Smooth muscle cell (in vitro differentiated cells): ENCODE data around the gene TLE1. TPM values are rescaled to one million over a fixed set of nuclear protein-coding genes. Genes with fewer than 3 reads are reported as not detected.
A peak's percentile ranks its signal among the peaks of the same experiment; 100 is the strongest.

Experiments used
- DNase-seq: peaks from one replicate; lab custom pipeline; 2025; ENCODE audit not compliant: unreplicated experiment; lab: John Stamatoyannopoulos, UW
- H2AFZ ChIP-seq: fragments of 200-600 bp; sonication (generic); 2 replicates; pipeline ENCODE4 v1.6.0; 2016; ENCODE audit warnings: antibody characterized with exemption, low read depth, mild to moderate bottlenecking
- H3F3A ChIP-seq: fragments of 200-600 bp; sonication (generic); 2 replicates; pipeline ENCODE4 v1.6.0; 2017; ENCODE audit warnings: antibody characterized with exemption, low read depth
- H3K27ac ChIP-seq: fragments of 200-600 bp; sonication (generic); 2 replicates; pipeline ENCODE4 v1.5.1; 2016; ENCODE audit warnings: low read depth, mild to moderate bottlenecking
- H3K27me3 ChIP-seq: fragments of 200-600 bp; sonication (generic); 2 replicates; pipeline ENCODE4 v1.6.1; 2016; ENCODE audit warnings: low read depth, mild to moderate bottlenecking
- H3K36me3 ChIP-seq: fragments of 200-600 bp; sonication (generic); 2 replicates; pipeline ENCODE4 v1.5.1; 2016; ENCODE audit warnings: low read depth
- H3K4me1 ChIP-seq: fragments of 200-600 bp; sonication (generic); 2 replicates; pipeline ENCODE4 v1.5.1; 2016; ENCODE audit warnings: low read depth
- H3K4me2 ChIP-seq: fragments of 200-600 bp; sonication (generic); 2 replicates; pipeline ENCODE4 v1.6.0; 2016; ENCODE audit warnings: mild to moderate bottlenecking
- H3K4me3 ChIP-seq: fragments of 200-600 bp; sonication (generic); 2 replicates; pipeline ENCODE4 v1.5.1; 2016; ENCODE audit warnings: mild to moderate bottlenecking
- H3K79me2 ChIP-seq: fragments of 200-600 bp; sonication (generic); 2 replicates; pipeline ENCODE4 v1.6.0; 2016; ENCODE audit warnings: low read depth, mild to moderate bottlenecking
- H3K9ac ChIP-seq: fragments of 200-600 bp; sonication (generic); 2 replicates; pipeline ENCODE4 v1.6.0; 2016; ENCODE audit warnings: low read depth
- H3K9me3 ChIP-seq: fragments of 200-600 bp; sonication (generic); replicated peaks from 2 replicates; pipeline ENCODE4 v1.5.1; 2016; ENCODE audit warnings: low read depth
- H4K20me1 ChIP-seq: fragments of 200-600 bp; sonication (generic); 2 replicates; pipeline ENCODE4 v1.6.0; 2016; ENCODE audit warnings: low read depth
- WGBS: methylation state at CpG from one replicate; pipeline ENCODE4 v1.1.7; 2016; ENCODE audit warnings: low lambda C conversion rate; 5-methylcytosine and 5-hydroxymethylcytosine counted together
- polyA plus RNA-seq: library from polyadenylated mRNA; unstranded; fragments of >200 nt; fragmentation: Nextera tagmentation; extraction: Ambion mirVana; gene quantifications from 2 replicates; pipeline ENCODE4 v1.2.1, GENCODE V29; 2016
- total RNA-seq: library from RNA; depleted of rRNA; stranded (reverse); fragments of >200 nt; gene quantifications from 2 replicates; pipeline ENCODE4 v1.2.3, GENCODE V29; 2014
- TF ChIP-seq, protein P1 (sequence below): fragments of 200-600 bp; sonication (generic); IDR thresholded peaks from 2 replicates; pipeline ENCODE4 v1.5.1; 2017; ENCODE audit warnings: borderline replicate concordance, mild to moderate bottlenecking, antibody characterized with exemption; ENCODE audit not compliant: insufficient read depth, poor library complexity, severe bottlenecking

The TLE1 gene
- total and polyA plus RNA-seq, 2 experiments from 2014 or later, result 32.5 to 35.2 TPM

DNA sequence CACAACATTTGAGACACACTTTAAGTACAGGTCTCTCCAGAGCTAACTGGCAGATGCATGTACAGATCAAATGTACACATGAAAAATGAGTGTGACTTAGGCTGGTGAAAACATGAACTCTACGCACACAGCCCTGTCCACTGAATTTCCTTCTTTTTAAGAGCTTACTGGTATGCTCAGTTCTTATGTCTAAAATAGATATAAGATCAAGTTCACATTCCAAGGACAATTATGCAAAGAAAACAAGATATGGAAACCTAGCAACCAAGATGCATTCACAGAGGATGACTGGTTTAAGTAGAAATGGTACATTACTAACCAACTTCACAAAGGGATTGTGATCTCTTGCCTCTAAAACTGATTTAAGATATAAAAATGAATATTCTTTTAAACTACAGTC lies 56.7 kb downstream of the TLE1 start:
- TF ChIP-seq, protein P1, sequence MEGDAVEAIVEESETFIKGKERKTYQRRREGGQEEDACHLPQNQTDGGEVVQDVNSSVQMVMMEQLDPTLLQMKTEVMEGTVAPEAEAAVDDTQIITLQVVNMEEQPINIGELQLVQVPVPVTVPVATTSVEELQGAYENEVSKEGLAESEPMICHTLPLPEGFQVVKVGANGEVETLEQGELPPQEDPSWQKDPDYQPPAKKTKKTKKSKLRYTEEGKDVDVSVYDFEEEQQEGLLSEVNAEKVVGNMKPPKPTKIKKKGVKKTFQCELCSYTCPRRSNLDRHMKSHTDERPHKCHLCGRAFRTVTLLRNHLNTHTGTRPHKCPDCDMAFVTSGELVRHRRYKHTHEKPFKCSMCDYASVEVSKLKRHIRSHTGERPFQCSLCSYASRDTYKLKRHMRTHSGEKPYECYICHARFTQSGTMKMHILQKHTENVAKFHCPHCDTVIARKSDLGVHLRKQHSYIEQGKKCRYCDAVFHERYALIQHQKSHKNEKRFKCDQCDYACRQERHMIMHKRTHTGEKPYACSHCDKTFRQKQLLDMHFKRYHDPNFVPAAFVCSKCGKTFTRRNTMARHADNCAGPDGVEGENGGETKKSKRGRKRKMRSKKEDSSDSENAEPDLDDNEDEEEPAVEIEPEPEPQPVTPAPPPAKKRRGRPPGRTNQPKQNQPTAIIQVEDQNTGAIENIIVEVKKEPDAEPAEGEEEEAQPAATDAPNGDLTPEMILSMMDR, result no peak
- WGBS, result 52% methylated on average over 1 of the region's 1 CpG
- no peak overlapping the region for H3K4me3 ChIP-seq
- no peaks in the 10 kb centered on the region for H3K9me3 ChIP-seq
- H3K36me3 ChIP-seq, result no peaks in the 10 kb centered on the region
- H3F3A ChIP-seq, result no peaks in the 10 kb centered on the region
- DNase-seq, result no peak
- peaks cover 14% of the 10 kb centered on the region for H3K4me1 ChIP-seq
- H4K20me1 ChIP-seq, result no peaks in the 10 kb centered on the region
- no peak overlapping the region for H2AFZ ChIP-seq
- no peaks in the 10 kb centered on the region for H3K27me3 ChIP-seq
- peak overlapping the region; percentile 96 for H3K27ac ChIP-seq
- H3K79me2 ChIP-seq, result no peaks in the 10 kb centered on the region
- peak overlapping the region; percentile 71 for H3K4me2 ChIP-seq
- H3K9ac ChIP-seq, result peak overlapping the region; percentile 81

DNA sequence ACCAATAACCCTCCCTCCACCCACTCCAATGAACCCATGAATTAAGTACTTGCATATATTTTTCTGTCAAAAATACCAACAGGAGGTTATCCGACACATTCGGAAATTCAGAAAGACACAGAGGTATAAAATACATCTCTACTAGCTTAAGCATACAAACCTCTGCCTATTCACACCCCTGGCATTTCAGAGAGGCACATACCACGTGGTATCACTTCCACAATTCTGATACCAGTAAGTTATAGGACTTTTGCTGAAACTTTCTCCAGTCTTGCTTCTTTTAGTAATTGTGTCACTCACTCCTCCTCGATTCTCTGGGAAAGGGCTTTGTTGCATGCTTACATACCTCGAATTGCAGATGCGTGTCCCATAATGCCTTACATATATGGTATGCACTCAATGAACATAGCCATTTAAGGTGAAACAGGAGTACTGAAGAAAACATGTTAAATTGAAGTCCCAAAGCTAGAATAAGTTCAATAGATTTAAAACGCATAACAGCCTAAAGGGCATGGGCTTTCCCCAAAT lies 58.1 kb downstream of the TLE1 start:
- 91% methylated on average over 7 of the region's 7 CpGs for WGBS
- H3K79me2 ChIP-seq, result no peaks in the 10 kb centered on the region
- H3K4me2 ChIP-seq, result no peak overlapping the region
- H3K36me3 ChIP-seq, result no peaks in the 10 kb centered on the region
- H3K27ac ChIP-seq, result no peak overlapping the region
- DNase-seq, result no peak
- no peak overlapping the region for H3K4me3 ChIP-seq
- H3K4me1 ChIP-seq, result peaks cover 16% of the 10 kb centered on the region
- H2AFZ ChIP-seq, result no peak overlapping the region
- H4K20me1 ChIP-seq, result no peaks in the 10 kb centered on the region
- no peaks in the 10 kb centered on the region for H3F3A ChIP-seq
- no peak overlapping the region for H3K9ac ChIP-seq
- TF ChIP-seq, protein P1, result no peak
- no peaks in the 10 kb centered on the region for H3K9me3 ChIP-seq
- H3K27me3 ChIP-seq, result no peaks in the 10 kb centered on the region

DNA sequence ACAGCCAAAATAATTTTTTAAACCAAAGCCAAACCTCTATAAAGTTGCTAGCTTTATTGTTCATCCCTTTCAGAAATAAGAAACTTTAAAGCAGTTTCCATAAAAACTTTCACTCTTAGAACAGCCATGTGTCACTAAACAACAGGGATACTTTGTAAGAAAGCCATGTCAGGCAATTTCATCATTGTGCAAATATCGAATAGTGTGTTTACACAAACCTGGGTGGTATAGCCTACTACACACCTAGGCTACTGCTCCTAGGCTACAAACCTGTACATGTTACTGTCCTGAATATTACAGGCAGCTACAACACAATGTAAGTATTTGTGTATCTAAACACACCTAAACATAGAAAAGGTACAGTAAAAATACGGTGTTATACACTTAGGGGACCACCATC lies 59.9 kb downstream of the TLE1 start:
- Histone ChIP-seq H2AFZ (no peak overlapping the region), H3F3A (no peaks in the 10 kb centered on the region), H3K27ac (no peak overlapping the region), H3K79me2 (no peaks in the 10 kb centered on the region), H3K9me3 (no peaks in the 10 kb centered on the region), H3K9ac (no peak overlapping the region), H3K4me3 (no peak overlapping the region), H3K4me2 (no peak overlapping the region), H4K20me1 (no peaks in the 10 kb centered on the region), H3K4me1 (peaks cover 16% of the 10 kb centered on the region), H3K27me3 (no peaks in the 10 kb centered on the region), H3K36me3 (no peaks in the 10 kb centered on the region)
- WGBS, result 97% methylated on average over 2 of the region's 2 CpGs
- DNase-seq, result no peak
- TF ChIP-seq, protein P1, result no peak

DNA sequence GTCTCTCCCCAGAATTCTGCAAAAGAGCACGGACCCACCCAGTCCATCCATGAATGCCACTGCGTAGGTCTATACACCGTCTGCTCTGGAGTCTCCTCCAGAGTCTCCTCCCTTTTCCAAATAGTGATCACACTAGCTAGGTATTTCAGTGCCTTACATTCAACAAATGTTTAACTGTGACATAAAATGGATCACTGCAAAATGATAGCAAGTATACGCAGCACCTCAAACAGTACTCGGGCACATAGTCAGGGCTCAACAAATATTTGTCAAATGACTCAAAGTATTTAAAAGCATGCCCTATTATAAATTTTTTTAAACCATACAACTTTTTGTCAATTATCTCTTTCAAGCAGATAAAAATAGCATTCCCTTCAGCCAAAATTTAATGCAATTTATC lies 60.5 kb downstream of the TLE1 start:
- Histone ChIP-seq H3K4me1 (peaks cover 21% of the 10 kb centered on the region), H2AFZ (no peak overlapping the region), H3K4me2 (no peak overlapping the region), H3K79me2 (no peaks in the 10 kb centered on the region), H3K9me3 (no peaks in the 10 kb centered on the region), H3K9ac (no peak overlapping the region), H4K20me1 (no peaks in the 10 kb centered on the region), H3K27ac (no peak overlapping the region), H3K4me3 (no peak overlapping the region), H3K36me3 (no peaks in the 10 kb centered on the region), H3K27me3 (no peaks in the 10 kb centered on the region), H3F3A (no peaks in the 10 kb centered on the region)
- WGBS, result 92% methylated on average over 5 of the region's 5 CpGs
- TF ChIP-seq, protein P1, result no peak
- DNase-seq, result no peak
